HCT116 (cell line): ENCODE results near the gene ITIH6. TPM values are rescaled to one million over a fixed set of nuclear protein-coding genes. Genes with fewer than 3 reads are reported as not detected.

Source experiments
- ATAC-seq: fragments of 200-7000 bp; cut with Tn5 transposase; 2 replicates; pipeline ENCODE4 v1.9.1; 2020; ENCODE audit warnings: mild to moderate bottlenecking, moderate library complexity
- BruUV-seq: library from RNA; stranded (reverse); fragments of 400-500 nt; replicated peaks from 2 replicates; lab custom pipeline; 2021; lab: Mats Ljungman, UMichigan
- CTCF ChIA-PET: fragments of 300-600 bp; sonication (Branson Sonifier 250); formaldehyde crosslinking; loops from one replicate; lab custom pipeline; 2021; ENCODE audit warnings: antibody characterized with exemption; lab: Charles Lee
- POLR2A ChIA-PET: fragments of 300-600, 350-600 bp; sonication (Branson Sonifier 250); formaldehyde crosslinking; loops from one replicate; lab custom pipeline; 2021; ENCODE audit warnings: antibody characterized with exemption; lab: Charles Lee
- RAD21 ChIA-PET, 2 experiments: fragments of 300-600 bp; sonication (Branson Sonifier 250); formaldehyde crosslinking; loops; one replicate each; lab custom pipeline; 2023; ENCODE audit warnings: low total read pairs in 2 of 2; ENCODE audit not compliant: uncharacterized antibody in 2 of 2, unreplicated experiment in 2 of 2, low non-redundant PET in 1 of 2; lab: Charles Lee
- DNase-seq: peaks from one replicate; pipeline ENCODE4 v3.0.0-alpha.2; 2010; ENCODE audit warnings: low read depth, low spot score
- H2AFZ ChIP-seq: fragments of 200-600 bp; shearing (Covaris generic), sonication (generic); 2 replicates; pipeline ENCODE4 v1.6.1; 2017; ENCODE audit warnings: low read depth, mixed run types, mixed read lengths, antibody characterized with exemption, low read length; ENCODE audit not compliant: poor library complexity, severe bottlenecking
- H3K27ac ChIP-seq: 2 replicates; pipeline ENCODE4 v1.5.1; 2012; ENCODE audit warnings: low read depth, low read length
- H3K27me3 ChIP-seq: fragments of 200-600 bp; sonication (generic); 2 replicates; pipeline ENCODE4 v1.6.1; 2016; ENCODE audit warnings: mixed run types, low read length, mixed read lengths; ENCODE audit not compliant: insufficient read depth
- H3K36me3 ChIP-seq, 2 experiments: fragments of 200-500 bp in 1 of 2; fragments of 200-600 bp in 1 of 2; sonication (Bioruptor generic) in 1 of 2; sonication (generic) in 1 of 2; 2 replicates each; pipeline versions ENCODE4 v1.5.1 to v1.6.1; 2014 to 2016; ENCODE audit warnings: low read length in 2 of 2, inconsistent platforms in 1 of 2, mixed read lengths in 1 of 2, mixed run types in 1 of 2; ENCODE audit not compliant: insufficient read depth in 2 of 2, control insufficient read depth in 1 of 2
- H3K4me1 ChIP-seq, 2 experiments: fragments of 200-600 bp in 1 of 2; sonication (generic) in 1 of 2; 2 replicates each; pipeline versions ENCODE4 v1.5.1 to v1.6.1; 2012 to 2017; ENCODE audit warnings: low read length in 2 of 2, inconsistent platforms in 1 of 2, mild to moderate bottlenecking in 1 of 2, mixed read lengths in 1 of 2, mixed run types in 1 of 2, moderate library complexity in 1 of 2; ENCODE audit not compliant: insufficient read depth in 2 of 2, control insufficient read depth in 1 of 2
- H3K4me2 ChIP-seq: fragments of 200-600 bp; sonication (generic); 2 replicates; pipeline ENCODE4 v1.6.1; 2017; ENCODE audit warnings: mixed run types, low read length, mixed read lengths
- H3K4me3 ChIP-seq, 2 experiments: fragments of 200-600 bp in 1 of 2; sonication (generic) in 1 of 2; replicated peaks in 1 of 2; 2 replicates each; pipeline ENCODE4 v1.5.1; 2011 to 2016; ENCODE audit warnings: low read length in 2 of 2, control low read depth in 1 of 2, low read depth in 1 of 2, mild to moderate bottlenecking in 1 of 2, mixed read lengths in 1 of 2, mixed run types in 1 of 2
- H3K79me2 ChIP-seq: fragments of 200-600 bp; sonication (generic); 2 replicates; pipeline ENCODE4 v1.6.1; 2017; ENCODE audit warnings: mild to moderate bottlenecking, mixed run types, low read length, moderate library complexity, mixed read lengths; ENCODE audit not compliant: insufficient read depth
- H3K9ac ChIP-seq: fragments of 200-600 bp; sonication (generic); 2 replicates; pipeline ENCODE4 v1.6.1; 2016; ENCODE audit warnings: low read length, mixed read lengths
- H3K9me2 ChIP-seq: fragments of 200-600 bp; sonication (generic), shearing (Covaris generic); 2 replicates; pipeline ENCODE4 v1.6.1; 2017; ENCODE audit warnings: mixed run types, mild to moderate bottlenecking, moderate library complexity; ENCODE audit not compliant: insufficient read depth
- H3K9me3 ChIP-seq, 2 experiments: fragments of 200-500 bp in 1 of 2; fragments of 200-600 bp in 1 of 2; sonication (Bioruptor generic) in 1 of 2; sonication (generic) in 1 of 2; 2 replicates each; pipeline ENCODE4 v1.6.1; 2014 to 2017; ENCODE audit warnings: low read length in 2 of 2, mixed read lengths in 2 of 2, inconsistent platforms in 1 of 2, low read depth in 1 of 2, mild to moderate bottlenecking in 1 of 2, mixed run types in 1 of 2, moderate library complexity in 1 of 2; ENCODE audit not compliant: control insufficient read depth in 1 of 2, insufficient read depth in 1 of 2
- H4K20me1 ChIP-seq: fragments of 200-600 bp; sonication (generic), shearing (Covaris generic); 2 replicates; pipeline ENCODE4 v1.6.1; 2017; ENCODE audit warnings: mixed run types, mild to moderate bottlenecking, moderate library complexity; ENCODE audit not compliant: insufficient read depth
- CEBPB ChIP-seq: IDR thresholded peaks from 2 replicates; pipeline ENCODE4 v1.6.1; 2012; ENCODE audit warnings: low read depth
- EGR1 ChIP-seq: IDR thresholded peaks from 2 replicates; pipeline ENCODE4 v1.6.1; 2012; ENCODE audit warnings: low read depth
- ELF1 ChIP-seq: IDR thresholded peaks from 2 replicates; pipeline ENCODE4 v1.6.1; 2012; ENCODE audit warnings: low read depth, borderline replicate concordance
- EZH2phosphoT487 ChIP-seq: fragments of 200-600 bp; IDR thresholded peaks from 2 replicates; pipeline ENCODE4 v1.6.1; 2018; ENCODE audit warnings: antibody characterized with exemption, borderline replicate concordance
- FOSL1 ChIP-seq: IDR thresholded peaks from 2 replicates; pipeline ENCODE4 v1.6.1; 2012; ENCODE audit warnings: low read depth
- JUND ChIP-seq: IDR thresholded peaks from 2 replicates; pipeline ENCODE4 v1.6.1; 2012
- POLR2A ChIP-seq: IDR thresholded peaks from 2 replicates; pipeline ENCODE4 v1.7.0; 2011; ENCODE audit warnings: borderline replicate concordance; ENCODE audit not compliant: insufficient read depth, insufficient read length; ENCODE audit errors: extremely low read depth
- RAD21 ChIP-seq: IDR thresholded peaks from 2 replicates; pipeline ENCODE4 v1.6.1; 2012; ENCODE audit warnings: low read depth, mild to moderate bottlenecking
- SP1 ChIP-seq: IDR thresholded peaks from 2 replicates; pipeline ENCODE4 v1.6.1; 2012; ENCODE audit warnings: low read depth
- SRF ChIP-seq: IDR thresholded peaks from 2 replicates; pipeline ENCODE4 v1.6.1; 2012; ENCODE audit warnings: low read depth
- TCF7L2 ChIP-seq: IDR thresholded peaks from 2 replicates; pipeline ENCODE4 v1.7.0; 2011; ENCODE audit warnings: borderline replicate concordance, inconsistent platforms; ENCODE audit not compliant: insufficient read depth, insufficient read length; ENCODE audit errors: extremely low read depth
- YY1 ChIP-seq: IDR thresholded peaks from 2 replicates; pipeline ENCODE4 v1.6.1; 2011; ENCODE audit warnings: low read length, low read depth, moderate library complexity, mild to moderate bottlenecking; ENCODE audit not compliant: insufficient replicate concordance; ENCODE audit errors: extremely low read depth
- ZFX ChIP-seq: fragments of 450-650 bp; IDR thresholded peaks from 2 replicates; pipeline ENCODE4 v1.6.1; 2017
- ZNF274 ChIP-seq: fragments of 200-500 bp; sonication (Bioruptor generic); IDR thresholded peaks from 2 replicates; pipeline ENCODE4 v1.6.1; 2014; ENCODE audit warnings: mild to moderate bottlenecking, low read depth, low read length, inconsistent platforms
- intact Hi-C: fragments of 100-400 bp; cut with micrococcal nuclease; formaldehyde crosslinking; loops from 2 replicates; pipeline ENCODE4 v1.10.0; 2022
- total RNA-seq: library from RNA; stranded (reverse); gene quantifications from one replicate; pipeline ENCODE4 v1.2.1, GENCODE V29; 2021; ENCODE audit not compliant: unreplicated experiment
- TF ChIP-seq, protein P1 (sequence below), 3 experiments: fragments of 200-600 bp in 1 of 3; sonication (generic) in 1 of 3; IDR thresholded peaks in 2 of 3; conservative IDR thresholded peaks in 1 of 3; 2 replicates each; pipeline ENCODE4 v1.5.1; 2012 to 2017; ENCODE audit warnings: low read depth in 2 of 3, low read length in 2 of 3, antibody characterized with exemption in 1 of 3, borderline replicate concordance in 1 of 3, control low read depth in 1 of 3, mild to moderate bottlenecking in 1 of 3, mixed read lengths in 1 of 3, mixed run types in 1 of 3, moderate library complexity in 1 of 3; ENCODE audit not compliant: insufficient read depth in 1 of 3
- TF ChIP-seq, protein P2 (sequence below): IDR thresholded peaks from 2 replicates; pipeline ENCODE4 v1.6.1; 2011; ENCODE audit warnings: mild to moderate bottlenecking, low read length, moderate library complexity; ENCODE audit not compliant: insufficient replicate concordance; ENCODE audit errors: extremely low read depth
- TF ChIP-seq, protein P3 (sequence below): IDR thresholded peaks from 2 replicates; pipeline ENCODE4 v1.6.1; 2012; ENCODE audit warnings: low read depth

Gene ITIH6
- total RNA-seq, 1 experiment from 2014 or later: not detected

DNA sequence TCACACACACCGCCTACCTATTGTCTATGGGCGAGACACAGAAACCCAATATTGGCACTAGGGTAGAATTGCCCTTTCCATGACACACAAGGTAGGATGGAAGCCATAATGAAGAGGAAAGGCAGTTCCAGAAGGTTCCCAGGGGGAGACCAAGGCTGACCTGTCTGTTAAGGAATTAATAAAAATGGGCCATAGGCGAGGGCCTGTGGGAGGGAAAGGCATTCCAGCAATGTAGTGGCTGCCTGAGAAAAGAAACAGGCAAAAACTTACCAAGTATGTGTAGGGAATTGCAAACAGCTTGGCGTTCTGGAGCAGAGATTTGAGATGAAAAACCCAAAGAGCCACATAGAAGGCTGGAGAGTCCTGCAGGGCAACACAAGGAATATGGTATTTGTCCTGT lies 28.5 kb upstream of the ITIH6 start:
- H3K27ac ChIP-seq: no peak overlapping the region
- no peak overlapping the region for H3K9ac ChIP-seq
- RAD21 ChIA-PET: no interaction called here
- DNase-seq: no peak
- no TSS peak for BruUV-seq
- intact Hi-C loops: loop anchor here (5.0 kb wide), 1 partner anchor 231 kb away; no protein-coding TSS in a partner anchor
- H3K4me2 ChIP-seq: no peak overlapping the region
- TF ChIP-seq, protein P1, sequence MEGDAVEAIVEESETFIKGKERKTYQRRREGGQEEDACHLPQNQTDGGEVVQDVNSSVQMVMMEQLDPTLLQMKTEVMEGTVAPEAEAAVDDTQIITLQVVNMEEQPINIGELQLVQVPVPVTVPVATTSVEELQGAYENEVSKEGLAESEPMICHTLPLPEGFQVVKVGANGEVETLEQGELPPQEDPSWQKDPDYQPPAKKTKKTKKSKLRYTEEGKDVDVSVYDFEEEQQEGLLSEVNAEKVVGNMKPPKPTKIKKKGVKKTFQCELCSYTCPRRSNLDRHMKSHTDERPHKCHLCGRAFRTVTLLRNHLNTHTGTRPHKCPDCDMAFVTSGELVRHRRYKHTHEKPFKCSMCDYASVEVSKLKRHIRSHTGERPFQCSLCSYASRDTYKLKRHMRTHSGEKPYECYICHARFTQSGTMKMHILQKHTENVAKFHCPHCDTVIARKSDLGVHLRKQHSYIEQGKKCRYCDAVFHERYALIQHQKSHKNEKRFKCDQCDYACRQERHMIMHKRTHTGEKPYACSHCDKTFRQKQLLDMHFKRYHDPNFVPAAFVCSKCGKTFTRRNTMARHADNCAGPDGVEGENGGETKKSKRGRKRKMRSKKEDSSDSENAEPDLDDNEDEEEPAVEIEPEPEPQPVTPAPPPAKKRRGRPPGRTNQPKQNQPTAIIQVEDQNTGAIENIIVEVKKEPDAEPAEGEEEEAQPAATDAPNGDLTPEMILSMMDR (IDR thresholded peaks at IDR 0.05 in 2 of 3, conservative IDR thresholded peaks at IDR 0.05 in 1 of 3; ENCODE audit: borderline replicate concordance in 1 of 3, insufficient read depth in 1 of 3, low read depth in 2 of 3, low read length in 2 of 3): no peak
- TF ChIP-seq YY1 (no peak), TCF7L2 (no peak), ZNF274 (no peak), JUND (no peak), POLR2A (no peak), CEBPB (no peak), FOSL1 (no peak), SP1 (no peak), EZH2phosphoT487 (no peak), SRF (no peak), RAD21 (no peak), ELF1 (no peak), ZFX (no peak), EGR1 (no peak)
- TF ChIP-seq, protein P2, sequence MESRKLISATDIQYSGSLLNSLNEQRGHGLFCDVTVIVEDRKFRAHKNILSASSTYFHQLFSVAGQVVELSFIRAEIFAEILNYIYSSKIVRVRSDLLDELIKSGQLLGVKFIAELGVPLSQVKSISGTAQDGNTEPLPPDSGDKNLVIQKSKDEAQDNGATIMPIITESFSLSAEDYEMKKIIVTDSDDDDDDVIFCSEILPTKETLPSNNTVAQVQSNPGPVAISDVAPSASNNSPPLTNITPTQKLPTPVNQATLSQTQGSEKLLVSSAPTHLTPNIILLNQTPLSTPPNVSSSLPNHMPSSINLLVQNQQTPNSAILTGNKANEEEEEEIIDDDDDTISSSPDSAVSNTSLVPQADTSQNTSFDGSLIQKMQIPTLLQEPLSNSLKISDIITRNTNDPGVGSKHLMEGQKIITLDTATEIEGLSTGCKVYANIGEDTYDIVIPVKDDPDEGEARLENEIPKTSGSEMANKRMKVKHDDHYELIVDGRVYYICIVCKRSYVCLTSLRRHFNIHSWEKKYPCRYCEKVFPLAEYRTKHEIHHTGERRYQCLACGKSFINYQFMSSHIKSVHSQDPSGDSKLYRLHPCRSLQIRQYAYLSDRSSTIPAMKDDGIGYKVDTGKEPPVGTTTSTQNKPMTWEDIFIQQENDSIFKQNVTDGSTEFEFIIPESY: no peak
- TF ChIP-seq, protein P3, sequence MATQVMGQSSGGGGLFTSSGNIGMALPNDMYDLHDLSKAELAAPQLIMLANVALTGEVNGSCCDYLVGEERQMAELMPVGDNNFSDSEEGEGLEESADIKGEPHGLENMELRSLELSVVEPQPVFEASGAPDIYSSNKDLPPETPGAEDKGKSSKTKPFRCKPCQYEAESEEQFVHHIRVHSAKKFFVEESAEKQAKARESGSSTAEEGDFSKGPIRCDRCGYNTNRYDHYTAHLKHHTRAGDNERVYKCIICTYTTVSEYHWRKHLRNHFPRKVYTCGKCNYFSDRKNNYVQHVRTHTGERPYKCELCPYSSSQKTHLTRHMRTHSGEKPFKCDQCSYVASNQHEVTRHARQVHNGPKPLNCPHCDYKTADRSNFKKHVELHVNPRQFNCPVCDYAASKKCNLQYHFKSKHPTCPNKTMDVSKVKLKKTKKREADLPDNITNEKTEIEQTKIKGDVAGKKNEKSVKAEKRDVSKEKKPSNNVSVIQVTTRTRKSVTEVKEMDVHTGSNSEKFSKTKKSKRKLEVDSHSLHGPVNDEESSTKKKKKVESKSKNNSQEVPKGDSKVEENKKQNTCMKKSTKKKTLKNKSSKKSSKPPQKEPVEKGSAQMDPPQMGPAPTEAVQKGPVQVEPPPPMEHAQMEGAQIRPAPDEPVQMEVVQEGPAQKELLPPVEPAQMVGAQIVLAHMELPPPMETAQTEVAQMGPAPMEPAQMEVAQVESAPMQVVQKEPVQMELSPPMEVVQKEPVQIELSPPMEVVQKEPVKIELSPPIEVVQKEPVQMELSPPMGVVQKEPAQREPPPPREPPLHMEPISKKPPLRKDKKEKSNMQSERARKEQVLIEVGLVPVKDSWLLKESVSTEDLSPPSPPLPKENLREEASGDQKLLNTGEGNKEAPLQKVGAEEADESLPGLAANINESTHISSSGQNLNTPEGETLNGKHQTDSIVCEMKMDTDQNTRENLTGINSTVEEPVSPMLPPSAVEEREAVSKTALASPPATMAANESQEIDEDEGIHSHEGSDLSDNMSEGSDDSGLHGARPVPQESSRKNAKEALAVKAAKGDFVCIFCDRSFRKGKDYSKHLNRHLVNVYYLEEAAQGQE: no peak
- H2AFZ ChIP-seq: no peak overlapping the region
- H3K4me1 ChIP-seq: no peaks in the 10 kb centered on the region
- H3K36me3 ChIP-seq: no peaks in the 10 kb centered on the region
- POLR2A ChIA-PET: no interaction called here
- H3K27me3 ChIP-seq: no peaks in the 10 kb centered on the region
- no peaks in the 10 kb centered on the region for H4K20me1 ChIP-seq
- H3K79me2 ChIP-seq: no peaks in the 10 kb centered on the region
- H3K9me2 ChIP-seq: no peaks in the 10 kb centered on the region
- CTCF ChIA-PET: no interaction called here
- no peak for ATAC-seq
- no peaks in the 10 kb centered on the region for H3K9me3 ChIP-seq
- H3K4me3 ChIP-seq: no peak overlapping the region
